Measurements from ENCODE around the gene SPOCK1.

The SPOCK1 gene

GRCh38 chr5:137359941-137360340, 139.2 kb downstream of the SPOCK1 start:
- no peak for DNase-seq

- no peak for DNase-seq
Measured at GRCh38 chr5:137357436-137357835, 141.7 kb downstream of the SPOCK1 start.

GRCh38 chr5:137356127-137356526, 143.0 kb downstream of the SPOCK1 start:
- DNase-seq = no peak

GRCh38 chr5:137355708-137356107, 143.4 kb downstream of the SPOCK1 start:
- no peak for DNase-seq

GRCh38 chr5:137352095-137352494, 147.0 kb downstream of the SPOCK1 start:
- DNase-seq = no peak

- DNase-seq = no peak
Measured at GRCh38 chr5:137350791-137351190, 148.3 kb downstream of the SPOCK1 start.

GRCh38 chr5:137348759-137349158, 150.4 kb downstream of the SPOCK1 start:
- DNase-seq = no peak

GRCh38 chr5:137347865-137348264, 151.3 kb downstream of the SPOCK1 start:
- no peak for DNase-seq

- DNase-seq = no peak
Measured at GRCh38 chr5:137346281-137346680, 152.8 kb downstream of the SPOCK1 start.

- DNase-seq = no peak
Measured at GRCh38 chr5:137345396-137345795, 153.7 kb downstream of the SPOCK1 start.

- DNase-seq = peak; percentile 69 to 87 (median 76)
Measured at GRCh38 chr5:137344723-137345322, 154.3 kb downstream of the SPOCK1 start.

GRCh38 chr5:137344021-137344420, 155.1 kb downstream of the SPOCK1 start:
- DNase-seq = no peak

GRCh38 chr5:137342764-137343163, 156.4 kb downstream of the SPOCK1 start:
- DNase-seq = no peak

- DNase-seq = no peak
Measured at GRCh38 chr5:137341831-137342230, 157.3 kb downstream of the SPOCK1 start.

GRCh38 chr5:137340881-137341280, 158.2 kb downstream of the SPOCK1 start:
- DNase-seq = no peak

- no peak for DNase-seq
Measured at GRCh38 chr5:137336565-137337120, 162.5 kb downstream of the SPOCK1 start.

- no peak for DNase-seq
Measured at GRCh38 chr5:137336161-137336560, 163.0 kb downstream of the SPOCK1 start.

- DNase-seq = no peak
Measured at GRCh38 chr5:137335493-137335892, 163.6 kb downstream of the SPOCK1 start.

- no peak for DNase-seq
Measured at GRCh38 chr5:137333928-137334327, 165.2 kb downstream of the SPOCK1 start.

- DNase-seq = no peak
Measured at GRCh38 chr5:137333475-137333874, 165.7 kb downstream of the SPOCK1 start.

GRCh38 chr5:137332296-137332695, 166.8 kb downstream of the SPOCK1 start:
- DNase-seq = no peak

- DNase-seq = no peak
Measured at GRCh38 chr5:137329586-137330296, 169.4 kb downstream of the SPOCK1 start.

- DNase-seq = no peak
Measured at GRCh38 chr5:137328991-137329390, 170.1 kb downstream of the SPOCK1 start.

- no peak for DNase-seq
Measured at GRCh38 chr5:137328463-137328862, 170.7 kb downstream of the SPOCK1 start.

All from suppressor macrophage (primary cell).